ENCODE measurements around the gene ELP1. TPM values are rescaled to one million over a fixed set of nuclear protein-coding genes. Genes with fewer than 3 reads are reported as not detected.

ELP1 gene
- total and polyA plus RNA-seq, 2 donors (not counting 1 experiment from before 2014, with no cell fraction given), result 18.7 to 41.9 TPM

- no peak for TF ChIP-seq EZH2 (IDR thresholded peaks at IDR 0.05; ENCODE audit: low read length, missing control alignments)
- TF ChIP-seq, protein P1, sequence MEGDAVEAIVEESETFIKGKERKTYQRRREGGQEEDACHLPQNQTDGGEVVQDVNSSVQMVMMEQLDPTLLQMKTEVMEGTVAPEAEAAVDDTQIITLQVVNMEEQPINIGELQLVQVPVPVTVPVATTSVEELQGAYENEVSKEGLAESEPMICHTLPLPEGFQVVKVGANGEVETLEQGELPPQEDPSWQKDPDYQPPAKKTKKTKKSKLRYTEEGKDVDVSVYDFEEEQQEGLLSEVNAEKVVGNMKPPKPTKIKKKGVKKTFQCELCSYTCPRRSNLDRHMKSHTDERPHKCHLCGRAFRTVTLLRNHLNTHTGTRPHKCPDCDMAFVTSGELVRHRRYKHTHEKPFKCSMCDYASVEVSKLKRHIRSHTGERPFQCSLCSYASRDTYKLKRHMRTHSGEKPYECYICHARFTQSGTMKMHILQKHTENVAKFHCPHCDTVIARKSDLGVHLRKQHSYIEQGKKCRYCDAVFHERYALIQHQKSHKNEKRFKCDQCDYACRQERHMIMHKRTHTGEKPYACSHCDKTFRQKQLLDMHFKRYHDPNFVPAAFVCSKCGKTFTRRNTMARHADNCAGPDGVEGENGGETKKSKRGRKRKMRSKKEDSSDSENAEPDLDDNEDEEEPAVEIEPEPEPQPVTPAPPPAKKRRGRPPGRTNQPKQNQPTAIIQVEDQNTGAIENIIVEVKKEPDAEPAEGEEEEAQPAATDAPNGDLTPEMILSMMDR (conservative IDR thresholded peaks at IDR 0.05 in 1 of 2, IDR thresholded peaks at IDR 0.05 in 1 of 2; ENCODE audit: low read depth in 1 of 2, low read length in 2 of 2), result no peak
- no peaks in the 10 kb centered on the region for H3K9me3 ChIP-seq (ENCODE audit: control insufficient read depth, insufficient read depth, low read depth, low read length)
Measured at GRCh38 chr9:108882052-108882888, 51.7 kb downstream of the ELP1 start.

GRCh38 chr9:108880738-108881316, 53.1 kb downstream of the ELP1 start:
- Histone ChIP-seq H3K36me3 (ENCODE audit: control insufficient read depth, insufficient read depth, low read length) (peaks cover 11% of the 10 kb centered on the region), H3K27ac (ENCODE audit: insufficient read depth, low read length) (no peak overlapping the region), H3K4me3 (replicated peaks in 1 of 4; ENCODE audit: control extremely low read depth in 1 of 4, insufficient read depth in 1 of 4, low read depth in 3 of 4, low read length in 4 of 4) (no peak overlapping the region), H3K27me3 (ENCODE audit: control insufficient read depth, insufficient read depth, low read length) (no peaks in the 10 kb centered on the region), H3K9me3 (ENCODE audit: control insufficient read depth, insufficient read depth, low read depth, low read length) (no peaks in the 10 kb centered on the region), H3K4me1 (ENCODE audit: control insufficient read depth, extremely low read depth, insufficient read depth, low read length) (peaks cover 2% of the 10 kb centered on the region), H4K20me1 (ENCODE audit: control insufficient read depth, extremely low read depth, insufficient read depth, low read length) (no peaks in the 10 kb centered on the region), H3K4me2 (ENCODE audit: extremely low read depth, insufficient read depth, low read length) (no peak overlapping the region), H3K9ac (ENCODE audit: insufficient read depth, low read length) (no peak overlapping the region), H3K79me2 (ENCODE audit: control insufficient read depth, insufficient read depth, low read length) (no peaks in the 10 kb centered on the region), H2AFZ (ENCODE audit: low read length) (no peak overlapping the region)
- DNase-seq (ENCODE audit: low read depth in 2 of 2), result no peak
- TF ChIP-seq, protein P1 (conservative IDR thresholded peaks at IDR 0.05 in 1 of 2, IDR thresholded peaks at IDR 0.05 in 1 of 2; ENCODE audit: low read depth in 1 of 2, low read length in 2 of 2), result no peak
- TF ChIP-seq EZH2 (IDR thresholded peaks at IDR 0.05; ENCODE audit: low read length, missing control alignments), result no peak

More at GRCh38 chr9:108882052-108882888, 51.7 kb downstream of the ELP1 start:
- peaks cover 3% of the 10 kb centered on the region for H3K4me1 ChIP-seq (ENCODE audit: control insufficient read depth, extremely low read depth, insufficient read depth, low read length)
- no peak overlapping the region for H3K27ac ChIP-seq (ENCODE audit: insufficient read depth, low read length)
- peaks cover 11% of the 10 kb centered on the region for H3K36me3 ChIP-seq (ENCODE audit: control insufficient read depth, insufficient read depth, low read length)
- no peak overlapping the region for H3K9ac ChIP-seq (ENCODE audit: insufficient read depth, low read length)
- H3K4me3 ChIP-seq (replicated peaks in 1 of 4; ENCODE audit: control extremely low read depth in 1 of 4, insufficient read depth in 1 of 4, low read depth in 3 of 4, low read length in 4 of 4), result no peak overlapping the region
- H3K27me3 ChIP-seq (ENCODE audit: control insufficient read depth, insufficient read depth, low read length), result no peaks in the 10 kb centered on the region
- DNase-seq (ENCODE audit: low read depth in 2 of 2), result no peak
- no peak overlapping the region for H3K4me2 ChIP-seq (ENCODE audit: extremely low read depth, insufficient read depth, low read length)
- no peaks in the 10 kb centered on the region for H3K79me2 ChIP-seq (ENCODE audit: control insufficient read depth, insufficient read depth, low read length)
- H4K20me1 ChIP-seq (ENCODE audit: control insufficient read depth, extremely low read depth, insufficient read depth, low read length), result no peaks in the 10 kb centered on the region
- no peak overlapping the region for H2AFZ ChIP-seq (ENCODE audit: low read length)

GRCh38 chr9:108877524-108877923, 56.4 kb downstream of the ELP1 start:
- Histone ChIP-seq H3K27ac (ENCODE audit: insufficient read depth, low read length) (no peak overlapping the region), H3K4me1 (ENCODE audit: control insufficient read depth, extremely low read depth, insufficient read depth, low read length) (no peaks in the 10 kb centered on the region), H2AFZ (ENCODE audit: low read length) (no peak overlapping the region), H3K27me3 (ENCODE audit: control insufficient read depth, insufficient read depth, low read length) (no peaks in the 10 kb centered on the region), H3K4me3 (replicated peaks in 1 of 4; ENCODE audit: control extremely low read depth in 1 of 4, insufficient read depth in 1 of 4, low read depth in 3 of 4, low read length in 4 of 4) (no peak overlapping the region), H3K9ac (ENCODE audit: insufficient read depth, low read length) (no peak overlapping the region), H3K4me2 (ENCODE audit: extremely low read depth, insufficient read depth, low read length) (no peak overlapping the region), H4K20me1 (ENCODE audit: control insufficient read depth, extremely low read depth, insufficient read depth, low read length) (no peaks in the 10 kb centered on the region), H3K9me3 (ENCODE audit: control insufficient read depth, insufficient read depth, low read depth, low read length) (no peaks in the 10 kb centered on the region), H3K36me3 (ENCODE audit: control insufficient read depth, insufficient read depth, low read length) (peaks cover 13% of the 10 kb centered on the region), H3K79me2 (ENCODE audit: control insufficient read depth, insufficient read depth, low read length) (no peaks in the 10 kb centered on the region)
- TF ChIP-seq EZH2 (IDR thresholded peaks at IDR 0.05; ENCODE audit: low read length, missing control alignments), result no peak
- TF ChIP-seq, protein P1 (conservative IDR thresholded peaks at IDR 0.05 in 1 of 2, IDR thresholded peaks at IDR 0.05 in 1 of 2; ENCODE audit: low read depth in 1 of 2, low read length in 2 of 2), result no peak
- no peak for DNase-seq (ENCODE audit: low read depth in 2 of 2)

Data from fibroblast of lung (primary cell).